NB4 (cell line): ENCODE results near the gene HBA1.
"Not testable (repeated sequence)": the region's sequence is repeated elsewhere in the genome, so short reads cannot be mapped to it uniquely, and the experiment has no call there.

ENCODE experiments used
- DNase-seq: peaks from one replicate; pipeline ENCODE4 v3.0.0; 2010; ENCODE audit warnings: low read depth
- H3K4me3 ChIP-seq: one replicate; pipeline ENCODE4 v1.5.1; 2011; ENCODE audit warnings: mild to moderate bottlenecking, low read depth, low read length, moderate library complexity
- MAX ChIP-seq: IDR thresholded peaks from 2 replicates; pipeline ENCODE4 v1.6.1; 2011; ENCODE audit warnings: low read depth, low read length
- MYC ChIP-seq: IDR thresholded peaks from 2 replicates; pipeline ENCODE4 v1.6.1; 2011; ENCODE audit warnings: low read depth, low read length
- POLR2A ChIP-seq: IDR thresholded peaks from 2 replicates; pipeline ENCODE4 v1.6.1; 2011; ENCODE audit warnings: mild to moderate bottlenecking; ENCODE audit not compliant: insufficient read length; ENCODE audit errors: extremely low read depth
- TF ChIP-seq, protein P1 (sequence below): IDR thresholded peaks from one replicate; pipeline ENCODE4 v1.5.1; 2012; ENCODE audit warnings: low read depth, low read length

The HBA1 gene

DNA sequence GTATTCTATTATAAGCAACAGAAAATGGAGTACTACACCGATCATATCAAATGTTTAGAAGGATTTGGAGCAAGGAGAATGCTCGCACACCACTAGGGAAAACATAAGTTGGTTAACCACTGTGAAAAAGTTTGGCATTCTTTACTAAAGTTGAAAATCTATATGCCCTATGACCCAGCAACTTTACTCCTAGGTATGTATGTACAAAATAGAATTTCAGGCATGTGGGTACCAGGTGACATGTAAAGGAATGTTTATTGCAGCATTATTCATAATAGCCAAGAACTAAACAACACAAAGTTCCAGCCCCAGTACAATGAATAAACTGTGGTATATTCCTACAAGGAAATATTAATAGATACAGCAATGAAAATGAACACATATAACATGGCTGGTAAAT lies 29.8 kb upstream of the HBA1 start:
- no peak for DNase-seq
- TF ChIP-seq MYC, result no peak
- H3K4me3 ChIP-seq, result no peak overlapping the region

GRCh38 chr16:149024-149660 lies 27.3 kb upstream of the HBA1 start:
- no peak for TF ChIP-seq POLR2A
- TF ChIP-seq, protein P1, sequence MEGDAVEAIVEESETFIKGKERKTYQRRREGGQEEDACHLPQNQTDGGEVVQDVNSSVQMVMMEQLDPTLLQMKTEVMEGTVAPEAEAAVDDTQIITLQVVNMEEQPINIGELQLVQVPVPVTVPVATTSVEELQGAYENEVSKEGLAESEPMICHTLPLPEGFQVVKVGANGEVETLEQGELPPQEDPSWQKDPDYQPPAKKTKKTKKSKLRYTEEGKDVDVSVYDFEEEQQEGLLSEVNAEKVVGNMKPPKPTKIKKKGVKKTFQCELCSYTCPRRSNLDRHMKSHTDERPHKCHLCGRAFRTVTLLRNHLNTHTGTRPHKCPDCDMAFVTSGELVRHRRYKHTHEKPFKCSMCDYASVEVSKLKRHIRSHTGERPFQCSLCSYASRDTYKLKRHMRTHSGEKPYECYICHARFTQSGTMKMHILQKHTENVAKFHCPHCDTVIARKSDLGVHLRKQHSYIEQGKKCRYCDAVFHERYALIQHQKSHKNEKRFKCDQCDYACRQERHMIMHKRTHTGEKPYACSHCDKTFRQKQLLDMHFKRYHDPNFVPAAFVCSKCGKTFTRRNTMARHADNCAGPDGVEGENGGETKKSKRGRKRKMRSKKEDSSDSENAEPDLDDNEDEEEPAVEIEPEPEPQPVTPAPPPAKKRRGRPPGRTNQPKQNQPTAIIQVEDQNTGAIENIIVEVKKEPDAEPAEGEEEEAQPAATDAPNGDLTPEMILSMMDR, result no peak
- TF ChIP-seq MAX, result no peak
- no peak for TF ChIP-seq MYC
- H3K4me3 ChIP-seq, result no peak overlapping the region
- no peak for DNase-seq

- H3K4me3 ChIP-seq, result no peak within 1 kb of the TSS
- DNase-seq, result no peak
- TF ChIP-seq MAX (no peak), MYC (no peak), POLR2A (no peak)
- TF ChIP-seq, protein P1, result no peak
Observed at GRCh38 chr16:152141-153128, 24.0 kb upstream of the HBA1 start, which contains the start of gene HBZ. Gene HBZ, plus strand, starts transcription at chr16:152644. Its CDS starts 266 bp downstream, at chr16:152910.

GRCh38 chr16:153129-153521 lies 23.4 kb upstream of the HBA1 start:
- not testable (repeated sequence) for H3K4me3 ChIP-seq, DNase-seq

DNA sequence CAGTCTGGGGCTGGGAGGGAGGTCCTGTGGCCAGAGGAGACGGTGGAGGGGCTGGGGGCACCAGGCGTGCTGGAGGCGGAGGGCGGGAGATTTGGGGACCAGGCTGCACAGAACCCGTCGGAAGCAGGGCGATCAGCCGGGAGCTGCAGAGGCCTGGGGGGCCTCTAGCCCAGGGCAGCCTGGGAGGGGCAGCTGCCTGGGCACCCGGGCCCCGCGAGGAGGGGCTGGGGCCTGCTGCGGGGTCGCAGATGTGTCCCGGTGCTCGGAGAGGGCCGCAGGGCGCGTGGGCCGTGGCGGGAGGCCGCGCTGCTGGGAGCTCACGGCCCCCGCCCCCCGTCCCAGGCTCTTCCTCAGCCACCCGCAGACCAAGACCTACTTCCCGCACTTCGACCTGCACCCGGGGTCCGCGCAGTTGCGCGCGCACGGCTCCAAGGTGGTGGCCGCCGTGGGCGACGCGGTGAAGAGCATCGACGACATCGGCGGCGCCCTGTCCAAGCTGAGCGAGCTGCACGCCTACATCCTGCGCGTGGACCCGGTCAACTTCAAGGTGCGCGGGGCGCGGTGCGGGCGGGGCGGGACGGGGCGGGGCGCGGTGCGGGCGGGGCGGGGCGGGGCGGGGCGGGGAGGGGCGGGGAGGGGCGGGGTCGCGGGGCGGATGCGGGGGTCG lies 22.8 kb upstream of the HBA1 start:
- DNase-seq, H3K4me3 ChIP-seq: not testable (repeated sequence)

- TF ChIP-seq MYC, result no peak
- no peak for TF ChIP-seq POLR2A
- TF ChIP-seq, protein P1, result no peak
- no peak for TF ChIP-seq MAX
- H3K4me3 ChIP-seq, result no peak overlapping the region
- peak; percentile 23 for DNase-seq
Observed at GRCh38 chr16:154217-155030, 22.1 kb upstream of the HBA1 start.

DNA sequence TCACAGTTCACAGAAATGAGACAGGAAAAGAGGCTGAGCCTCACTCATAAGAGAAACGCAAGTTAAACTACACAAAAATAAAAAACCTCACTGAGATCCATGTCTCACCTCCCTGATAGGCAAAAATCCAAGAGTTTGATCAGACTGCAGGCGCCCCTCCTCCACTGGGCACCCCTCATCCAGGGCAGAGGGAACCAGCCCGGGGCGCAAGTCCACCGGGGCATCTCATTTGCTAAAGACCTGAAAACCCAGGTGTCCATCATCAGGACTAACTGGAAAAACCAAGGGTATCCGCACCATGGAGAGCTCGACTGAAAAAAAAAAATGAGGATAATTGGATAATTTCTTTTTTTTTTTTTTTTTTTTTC lies 21.5 kb upstream of the HBA1 start:
- TF ChIP-seq, protein P1, result no peak
- TF ChIP-seq MAX (no peak), MYC (no peak), POLR2A (no peak)
- H3K4me3 ChIP-seq, result no peak overlapping the region
- no peak for DNase-seq
